ENCODE measurements around the gene GOLGA3.
"Not testable (repeated sequence)": the region's sequence is repeated elsewhere in the genome, so short reads cannot be mapped to it uniquely, and the experiment has no call there.

The GOLGA3 gene

GRCh38 chr12:132828706-132829534, at the start of gene GOLGA3:
Gene GOLGA3 (minus strand): TSS chr12:132828869. CDS start chr12:132822128, 6,741 bp downstream.
- peak; percentile 95 for DNase-seq

- DNase-seq = not testable (repeated sequence)
These were observed 46.0 kb upstream of the GOLGA3 start for GRCh38 chr12:132874620-132875019.

GRCh38 chr12:132874175-132874574, 45.5 kb upstream of the GOLGA3 start:
- no peak for DNase-seq

GRCh38 chr12:132873724-132874123, 45.1 kb upstream of the GOLGA3 start:
- no peak for DNase-seq

GRCh38 chr12:132872975-132873421, 44.3 kb upstream of the GOLGA3 start:
- DNase-seq = peak; percentile 61

- no peak for DNase-seq
These were observed 43.6 kb upstream of the GOLGA3 start for GRCh38 chr12:132872073-132872855.

GRCh38 chr12:132869551-132869950, 40.9 kb upstream of the GOLGA3 start:
- no peak for DNase-seq

- DNase-seq = no peak
These were observed 37.7 kb upstream of the GOLGA3 start for GRCh38 chr12:132866251-132866828.

- no peak for DNase-seq
These were observed 32.9 kb upstream of the GOLGA3 start for GRCh38 chr12:132861558-132861957.

- no peak for DNase-seq
These were observed 30.1 kb upstream of the GOLGA3 start for GRCh38 chr12:132858718-132859266.

GRCh38 chr12:132857019-132857418, 28.4 kb upstream of the GOLGA3 start:
- DNase-seq = not testable (repeated sequence)

GRCh38 chr12:132856581-132856980, 27.9 kb upstream of the GOLGA3 start:
- DNase-seq = no peak

GRCh38 chr12:132855211-132855610, 26.5 kb upstream of the GOLGA3 start:
- not testable (repeated sequence) for DNase-seq

- DNase-seq = no peak
These were observed 24.8 kb upstream of the GOLGA3 start for GRCh38 chr12:132853285-132854092.

GRCh38 chr12:132852496-132852895, 23.8 kb upstream of the GOLGA3 start:
- no peak for DNase-seq

- DNase-seq = no peak
These were observed 22.8 kb upstream of the GOLGA3 start for GRCh38 chr12:132851465-132851864.

GRCh38 chr12:132850291-132850690, 21.6 kb upstream of the GOLGA3 start:
- no peak for DNase-seq

- DNase-seq = no peak
These were observed 19.9 kb upstream of the GOLGA3 start for GRCh38 chr12:132848521-132848920.

- no peak for DNase-seq
These were observed 19.0 kb upstream of the GOLGA3 start for GRCh38 chr12:132847363-132848356.

GRCh38 chr12:132844681-132845080, 16.0 kb upstream of the GOLGA3 start:
- DNase-seq = not testable (repeated sequence)
